ENCODE results near the gene SIPA1L3.

SIPA1L3 gene

DNA sequence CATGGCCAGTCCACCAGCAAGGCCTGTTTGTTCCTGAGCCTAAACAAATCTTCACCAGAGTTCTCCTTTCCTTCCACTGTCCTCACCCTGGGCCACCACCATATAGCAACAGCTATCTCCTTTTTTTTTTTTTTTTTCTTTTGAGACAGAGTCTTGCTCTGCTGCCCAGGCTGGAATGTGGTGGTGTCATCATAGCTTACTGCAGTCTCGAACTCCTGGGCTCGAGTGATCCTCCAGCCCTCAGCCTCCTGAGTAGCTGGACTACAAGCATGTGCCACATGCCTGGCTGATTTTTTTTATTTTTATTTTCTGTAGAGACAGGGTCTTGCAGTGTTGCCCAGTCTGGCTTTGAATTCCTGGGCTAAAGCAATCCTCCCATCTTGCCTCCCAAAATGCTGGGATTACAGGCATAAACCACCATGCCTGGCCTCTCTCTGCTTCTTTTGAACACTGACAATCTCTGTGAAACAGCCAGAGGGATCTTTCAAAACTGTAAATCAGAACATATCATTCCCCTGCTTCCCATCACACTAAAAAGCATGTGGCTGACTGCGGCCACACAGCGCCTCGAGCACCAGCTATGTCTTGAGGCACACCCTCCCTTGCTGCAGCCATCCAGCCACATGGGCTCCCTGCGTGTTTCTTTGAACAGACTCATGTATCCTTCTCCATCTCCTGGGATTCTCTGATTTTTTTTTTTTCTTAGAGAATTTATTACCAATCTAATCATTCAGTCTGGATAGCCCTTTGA is 110.6 kb downstream of the SIPA1L3 start:
- TF ChIP-seq, protein P1, sequence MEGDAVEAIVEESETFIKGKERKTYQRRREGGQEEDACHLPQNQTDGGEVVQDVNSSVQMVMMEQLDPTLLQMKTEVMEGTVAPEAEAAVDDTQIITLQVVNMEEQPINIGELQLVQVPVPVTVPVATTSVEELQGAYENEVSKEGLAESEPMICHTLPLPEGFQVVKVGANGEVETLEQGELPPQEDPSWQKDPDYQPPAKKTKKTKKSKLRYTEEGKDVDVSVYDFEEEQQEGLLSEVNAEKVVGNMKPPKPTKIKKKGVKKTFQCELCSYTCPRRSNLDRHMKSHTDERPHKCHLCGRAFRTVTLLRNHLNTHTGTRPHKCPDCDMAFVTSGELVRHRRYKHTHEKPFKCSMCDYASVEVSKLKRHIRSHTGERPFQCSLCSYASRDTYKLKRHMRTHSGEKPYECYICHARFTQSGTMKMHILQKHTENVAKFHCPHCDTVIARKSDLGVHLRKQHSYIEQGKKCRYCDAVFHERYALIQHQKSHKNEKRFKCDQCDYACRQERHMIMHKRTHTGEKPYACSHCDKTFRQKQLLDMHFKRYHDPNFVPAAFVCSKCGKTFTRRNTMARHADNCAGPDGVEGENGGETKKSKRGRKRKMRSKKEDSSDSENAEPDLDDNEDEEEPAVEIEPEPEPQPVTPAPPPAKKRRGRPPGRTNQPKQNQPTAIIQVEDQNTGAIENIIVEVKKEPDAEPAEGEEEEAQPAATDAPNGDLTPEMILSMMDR (IDR thresholded peaks at IDR 0.05; ENCODE audit: insufficient read depth, low read depth, low read length, missing control alignments) = no peak
- DNase-seq (ENCODE audit: low read depth) = no peak
- H3K4me3 ChIP-seq (ENCODE audit: low read length) = no peak overlapping the region

DNA sequence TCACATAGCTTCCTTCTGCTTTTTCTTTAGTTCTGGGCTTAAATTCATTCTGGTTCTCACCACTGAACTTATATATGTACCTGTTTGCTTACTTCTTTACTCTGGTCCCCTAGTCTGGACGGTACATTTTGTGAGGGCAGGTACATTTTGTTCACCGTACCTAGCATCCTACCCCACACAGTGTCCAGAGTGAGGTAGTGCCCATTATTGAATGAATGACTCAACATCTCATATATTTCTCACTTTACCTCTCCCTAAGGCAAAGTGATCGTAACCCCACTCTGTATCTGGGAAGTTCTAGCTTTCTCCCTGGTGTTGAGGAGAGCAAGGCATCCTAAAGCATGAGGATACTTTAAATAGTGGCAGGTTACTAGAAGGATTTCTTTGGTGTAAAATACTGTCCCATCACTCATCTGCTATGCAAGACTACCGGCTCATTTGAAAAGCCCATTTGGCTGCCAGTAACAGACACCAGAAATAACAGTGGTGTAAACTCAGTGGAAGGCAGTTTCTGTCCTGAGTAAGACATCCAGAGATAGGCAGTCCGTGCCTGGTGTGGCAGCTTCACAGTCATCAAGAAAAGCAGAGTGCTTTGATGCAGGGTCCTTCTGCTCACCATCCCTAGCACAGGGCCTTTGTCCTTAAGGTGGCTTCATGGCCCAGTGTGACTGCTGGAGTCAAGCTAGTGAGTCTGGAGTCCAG is 111.8 kb downstream of the SIPA1L3 start:
- no peak for DNase-seq (ENCODE audit: low read depth)
- TF ChIP-seq, protein P1 (IDR thresholded peaks at IDR 0.05; ENCODE audit: insufficient read depth, low read depth, low read length, missing control alignments) = no peak
- no peak overlapping the region for H3K4me3 ChIP-seq (ENCODE audit: low read length)

DNA sequence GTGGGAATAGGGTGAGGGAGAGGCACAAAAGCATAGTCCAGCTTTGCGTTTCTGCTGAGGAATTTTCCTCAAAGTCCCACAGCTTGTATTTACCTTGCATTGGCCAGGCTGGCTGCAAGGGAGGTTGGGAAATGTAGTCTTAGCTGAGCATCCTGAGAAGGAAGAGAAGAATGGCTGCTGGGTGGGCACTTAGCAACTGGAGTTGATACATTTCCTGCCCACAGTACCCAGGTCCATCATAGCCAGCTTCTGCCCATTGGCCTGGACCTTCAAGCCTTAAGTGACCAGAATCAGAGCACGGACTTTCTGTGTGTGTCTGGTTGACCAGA is 112.4 kb downstream of the SIPA1L3 start:
- DNase-seq (ENCODE audit: low read depth) = no peak
- TF ChIP-seq, protein P1 (IDR thresholded peaks at IDR 0.05; ENCODE audit: insufficient read depth, low read depth, low read length, missing control alignments) = no peak
- H3K4me3 ChIP-seq (ENCODE audit: low read length) = no peak overlapping the region

DNA sequence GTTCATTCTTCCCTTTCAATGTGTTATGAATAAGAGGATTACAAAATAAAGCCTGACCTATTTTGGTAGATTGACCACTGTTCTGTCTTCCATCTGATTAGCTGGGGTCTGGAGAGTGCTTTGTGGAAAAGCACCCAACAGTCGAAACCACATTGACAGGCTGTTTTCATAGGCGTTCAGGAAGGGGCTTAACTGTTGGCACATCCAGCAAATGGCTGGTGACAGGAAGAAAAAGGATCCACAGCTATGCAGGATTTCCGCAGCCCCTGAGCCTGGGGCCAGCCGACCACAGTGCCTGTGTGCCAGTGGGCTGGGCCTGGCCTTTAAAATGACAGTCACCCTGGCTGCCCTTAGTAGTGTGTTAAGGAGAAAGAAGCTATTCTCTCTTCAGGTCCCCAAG is 113.3 kb downstream of the SIPA1L3 start:
- no peak overlapping the region for H3K4me3 ChIP-seq (ENCODE audit: low read length)
- TF ChIP-seq, protein P1 (IDR thresholded peaks at IDR 0.05; ENCODE audit: insufficient read depth, low read depth, low read length, missing control alignments) = no peak
- DNase-seq (ENCODE audit: low read depth) = no peak

DNA sequence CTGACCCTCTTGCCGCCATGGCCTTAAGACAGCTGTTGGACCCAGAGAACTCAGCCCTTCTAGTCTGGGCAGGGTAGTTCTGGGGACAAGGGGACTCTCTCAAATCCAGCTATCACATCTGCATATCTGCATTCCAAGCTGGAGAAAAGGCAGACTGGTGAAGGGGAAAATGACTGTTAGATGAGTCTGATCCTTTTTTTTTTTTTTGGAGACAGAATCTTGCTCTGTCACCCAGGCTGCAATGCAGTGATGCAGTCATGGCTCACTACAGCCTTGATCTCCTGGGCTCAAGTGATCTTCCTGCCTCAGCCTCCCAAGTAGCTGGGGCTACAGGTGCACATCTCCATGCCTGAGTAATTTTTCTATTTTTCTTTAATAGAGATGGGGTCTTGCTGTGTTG is 114.3 kb downstream of the SIPA1L3 start:
- TF ChIP-seq, protein P1 (IDR thresholded peaks at IDR 0.05; ENCODE audit: insufficient read depth, low read depth, low read length, missing control alignments) = no peak
- no peak overlapping the region for H3K4me3 ChIP-seq (ENCODE audit: low read length)
- DNase-seq (ENCODE audit: low read depth) = no peak

DNA sequence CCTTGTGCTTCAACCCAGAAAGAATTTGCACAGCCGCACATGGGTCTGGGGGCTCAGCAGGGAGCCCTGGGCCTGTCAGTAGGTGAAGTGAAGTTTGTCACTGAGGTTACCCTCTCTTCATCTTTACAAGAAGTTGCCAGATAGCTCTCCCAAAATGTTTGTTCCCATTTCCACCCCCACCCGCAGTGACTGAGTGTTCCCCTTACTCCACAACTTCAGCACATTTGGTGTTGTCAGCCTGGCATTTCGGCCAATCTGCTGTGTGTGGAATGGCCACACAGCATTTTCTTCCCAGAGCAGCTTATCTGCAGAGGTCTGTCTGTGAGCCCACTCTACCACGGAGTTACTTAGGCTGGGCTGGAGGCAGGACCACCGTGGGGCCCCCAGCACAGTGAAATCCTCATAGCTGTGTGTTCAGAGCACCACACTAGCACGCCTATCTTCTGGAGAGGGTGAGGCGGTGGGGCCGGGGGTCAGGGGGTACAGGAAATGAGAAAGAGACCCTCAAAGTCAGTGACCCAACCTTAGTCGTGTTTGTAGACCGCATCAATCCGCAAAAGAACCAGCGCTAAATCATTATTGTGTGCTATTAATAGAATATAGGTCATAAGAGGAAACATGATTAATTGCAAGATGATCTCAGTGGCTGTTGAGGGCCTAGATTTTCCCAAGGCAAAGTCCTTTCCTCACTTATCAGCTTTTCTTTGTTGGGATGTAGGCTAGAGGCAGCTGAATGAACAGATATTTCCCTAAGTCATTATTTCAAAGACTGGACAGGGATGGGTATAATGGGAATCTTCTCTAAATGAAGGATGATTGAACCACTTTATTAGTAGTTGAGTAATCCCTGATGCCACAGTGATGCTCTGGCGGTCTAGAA is 116.0 kb downstream of the SIPA1L3 start:
- DNase-seq (ENCODE audit: low read depth) = peak; percentile 55
- H3K4me3 ChIP-seq (ENCODE audit: low read length) = no peak overlapping the region
- TF ChIP-seq, protein P1 (IDR thresholded peaks at IDR 0.05; ENCODE audit: insufficient read depth, low read depth, low read length, missing control alignments) = no peak
